MG63 (cell line): ENCODE results near the gene METTL25. TPM values are rescaled to one million over a fixed set of nuclear protein-coding genes. Genes with fewer than 3 reads are reported as not detected.

ENCODE experiments used
- DNase-seq: peaks from one replicate; pipeline ENCODE4 v3.0.0-alpha.2; 2020
- H3K27me3 ChIP-seq: fragments of 250-450 bp; sonication (Bioruptor Pico); 2 replicates; pipeline ENCODE4 v1.5.1; 2020; ENCODE audit warnings: mild to moderate bottlenecking, moderate library complexity
- H3K36me3 ChIP-seq: fragments of 250-450 bp; sonication (Bioruptor Pico); 2 replicates; pipeline ENCODE4 v1.5.1; 2020; ENCODE audit warnings: mild to moderate bottlenecking, moderate library complexity
- H3K4me3 ChIP-seq: fragments of 250-450 bp; sonication (Bioruptor Pico); 2 replicates; pipeline ENCODE4 v1.5.1; 2020; ENCODE audit warnings: mild to moderate bottlenecking, moderate library complexity
- H3K9me3 ChIP-seq: fragments of 250-450 bp; sonication (Bioruptor Pico); 2 replicates; pipeline ENCODE4 v1.5.1; 2020; ENCODE audit warnings: mild to moderate bottlenecking, moderate library complexity
- total RNA-seq: library from RNA; depleted of rRNA; stranded (reverse); fragments of >200 nt; shearing (Covaris generic); gene quantifications from 2 replicates; pipeline ENCODE4 v1.2.3, GENCODE V29; 2014; ENCODE audit warnings: low replicate concordance

The METTL25 gene
- total RNA-seq, 1 experiment from 2014 or later, result 4.0 TPM

GRCh38 chr12:82434392-82434911, 76.1 kb downstream of the METTL25 start:
- no peak for DNase-seq
- Histone ChIP-seq H3K27me3 (no peaks in the 10 kb centered on the region), H3K36me3 (no peaks in the 10 kb centered on the region), H3K4me3 (no peak overlapping the region), H3K9me3 (no peaks in the 10 kb centered on the region)

- H3K4me3 ChIP-seq, result no peak overlapping the region
- H3K9me3 ChIP-seq, result no peaks in the 10 kb centered on the region
- H3K36me3 ChIP-seq, result no peaks in the 10 kb centered on the region
- H3K27me3 ChIP-seq, result no peaks in the 10 kb centered on the region
- DNase-seq, result no peak
These were observed 78.0 kb downstream of the METTL25 start for GRCh38 chr12:82436354-82436753.

- no peak for DNase-seq
These were observed 79.4 kb downstream of the METTL25 start for GRCh38 chr12:82437744-82438143.

GRCh38 chr12:82438356-82438755, 80.0 kb downstream of the METTL25 start:
- no peak overlapping the region for H3K4me3 ChIP-seq
- no peaks in the 10 kb centered on the region for H3K9me3 ChIP-seq
- H3K27me3 ChIP-seq, result no peaks in the 10 kb centered on the region
- no peak for DNase-seq
- no peaks in the 10 kb centered on the region for H3K36me3 ChIP-seq

More at GRCh38 chr12:82437744-82438143, 79.4 kb downstream of the METTL25 start:
- no peaks in the 10 kb centered on the region for H3K9me3 ChIP-seq
- no peak overlapping the region for H3K4me3 ChIP-seq
- no peaks in the 10 kb centered on the region for H3K27me3 ChIP-seq
- H3K36me3 ChIP-seq, result no peaks in the 10 kb centered on the region

GRCh38 chr12:82440885-82441284, 82.6 kb downstream of the METTL25 start:
- Histone ChIP-seq H3K27me3 (no peaks in the 10 kb centered on the region), H3K4me3 (no peak overlapping the region), H3K9me3 (no peaks in the 10 kb centered on the region), H3K36me3 (no peaks in the 10 kb centered on the region)
- DNase-seq, result no peak

- Histone ChIP-seq H3K36me3 (no peaks in the 10 kb centered on the region), H3K9me3 (no peaks in the 10 kb centered on the region), H3K27me3 (no peaks in the 10 kb centered on the region), H3K4me3 (no peak overlapping the region)
- DNase-seq, result no peak
These were observed 90.7 kb downstream of the METTL25 start for GRCh38 chr12:82448911-82449578.

- DNase-seq, result no peak
- Histone ChIP-seq H3K36me3 (no peaks in the 10 kb centered on the region), H3K27me3 (no peaks in the 10 kb centered on the region), H3K4me3 (no peak overlapping the region), H3K9me3 (no peaks in the 10 kb centered on the region)
These were observed 98.3 kb downstream of the METTL25 start for GRCh38 chr12:82456633-82457032.

- DNase-seq, result no peak
- H3K4me3 ChIP-seq, result no peak overlapping the region
- no peaks in the 10 kb centered on the region for H3K36me3 ChIP-seq
- no peaks in the 10 kb centered on the region for H3K9me3 ChIP-seq
- H3K27me3 ChIP-seq, result no peaks in the 10 kb centered on the region
These were observed 99.8 kb downstream of the METTL25 start for GRCh38 chr12:82458101-82458500.

GRCh38 chr12:82461393-82461792, 103.1 kb downstream of the METTL25 start:
- DNase-seq, result no peak
- no peaks in the 10 kb centered on the region for H3K36me3 ChIP-seq
- H3K4me3 ChIP-seq, result no peak overlapping the region
- no peaks in the 10 kb centered on the region for H3K9me3 ChIP-seq
- H3K27me3 ChIP-seq, result no peaks in the 10 kb centered on the region

GRCh38 chr12:82461836-82462235, 103.5 kb downstream of the METTL25 start:
- DNase-seq, result no peak
- H3K27me3 ChIP-seq, result no peaks in the 10 kb centered on the region
- no peaks in the 10 kb centered on the region for H3K9me3 ChIP-seq
- H3K36me3 ChIP-seq, result no peaks in the 10 kb centered on the region
- H3K4me3 ChIP-seq, result no peak overlapping the region

GRCh38 chr12:82468563-82468962, 110.2 kb downstream of the METTL25 start:
- H3K4me3 ChIP-seq, result no peak overlapping the region
- no peak for DNase-seq
- H3K27me3 ChIP-seq, result no peaks in the 10 kb centered on the region
- no peaks in the 10 kb centered on the region for H3K9me3 ChIP-seq
- H3K36me3 ChIP-seq, result no peaks in the 10 kb centered on the region

- Histone ChIP-seq H3K9me3 (no peaks in the 10 kb centered on the region), H3K4me3 (no peak overlapping the region), H3K36me3 (no peaks in the 10 kb centered on the region), H3K27me3 (no peaks in the 10 kb centered on the region)
- no peak for DNase-seq
These were observed 112.7 kb downstream of the METTL25 start for GRCh38 chr12:82470906-82471512.

- peak; percentile 8 for DNase-seq
These were observed 114.9 kb downstream of the METTL25 start for GRCh38 chr12:82473111-82473754.

GRCh38 chr12:82474181-82474797, 116.0 kb downstream of the METTL25 start:
- no peak overlapping the region for H3K4me3 ChIP-seq
- no peaks in the 10 kb centered on the region for H3K36me3 ChIP-seq
- H3K27me3 ChIP-seq, result no peaks in the 10 kb centered on the region
- no peak for DNase-seq
- H3K9me3 ChIP-seq, result no peaks in the 10 kb centered on the region

More at GRCh38 chr12:82473111-82473754, 114.9 kb downstream of the METTL25 start:
- no peaks in the 10 kb centered on the region for H3K36me3 ChIP-seq
- no peak overlapping the region for H3K4me3 ChIP-seq
- no peaks in the 10 kb centered on the region for H3K9me3 ChIP-seq
- no peaks in the 10 kb centered on the region for H3K27me3 ChIP-seq

GRCh38 chr12:82474798-82475184, 116.5 kb downstream of the METTL25 start:
- no peak for DNase-seq
- no peak overlapping the region for H3K4me3 ChIP-seq
- no peaks in the 10 kb centered on the region for H3K36me3 ChIP-seq
- no peaks in the 10 kb centered on the region for H3K9me3 ChIP-seq
- H3K27me3 ChIP-seq, result no peaks in the 10 kb centered on the region

- H3K9me3 ChIP-seq, result no peaks in the 10 kb centered on the region
- DNase-seq, result no peak
- H3K36me3 ChIP-seq, result no peaks in the 10 kb centered on the region
- H3K4me3 ChIP-seq, result no peak overlapping the region
- no peaks in the 10 kb centered on the region for H3K27me3 ChIP-seq
These were observed 116.9 kb downstream of the METTL25 start for GRCh38 chr12:82475211-82475610.

- H3K36me3 ChIP-seq, result no peaks in the 10 kb centered on the region
These were observed 118.2 kb downstream of the METTL25 start for GRCh38 chr12:82476511-82476910.

More at GRCh38 chr12:82476511-82476910, 118.2 kb downstream of the METTL25 start:
- DNase-seq, result no peak
- H3K4me3 ChIP-seq, result no peak overlapping the region
- H3K9me3 ChIP-seq, result no peaks in the 10 kb centered on the region
- no peaks in the 10 kb centered on the region for H3K27me3 ChIP-seq
